Upper lobe of left lung (tissue), 4 donors: ENCODE data around the gene AMDHD2.

Experiments used
- CTCF ChIP-seq, 6 experiments: fragments of 450-650 bp in 4 of 6; fragments of 200-600 bp in 2 of 6; sonication (generic) in 2 of 6; IDR thresholded peaks; one replicate each; pipeline ENCODE4 v1.5.1; 2016 to 2019; ENCODE audit warnings: antibody characterized with exemption in 6 of 6
- POLR2AphosphoS5 ChIP-seq, 2 donors: sonication (generic); formaldehyde crosslinking; IDR thresholded peaks; one replicate each; pipeline ENCODE4 v1.5.1; 2017; ENCODE audit warnings: antibody characterized with exemption in 2 of 2

- TF ChIP-seq POLR2AphosphoS5 (IDR thresholded peaks at IDR 0.05), result no peak
- TF ChIP-seq CTCF (IDR thresholded peaks at IDR 0.05), result no peak
Measured at GRCh38 chr16:2499454-2499853, 20.7 kb upstream of the AMDHD2 start.
